Measurements from ENCODE around the gene KNDC1. TPM values are rescaled to one million over a fixed set of nuclear protein-coding genes. Genes with fewer than 3 reads are reported as not detected.

The KNDC1 gene
- total RNA-seq, 1 donor from 2014 or later = 20.3 TPM

DNA sequence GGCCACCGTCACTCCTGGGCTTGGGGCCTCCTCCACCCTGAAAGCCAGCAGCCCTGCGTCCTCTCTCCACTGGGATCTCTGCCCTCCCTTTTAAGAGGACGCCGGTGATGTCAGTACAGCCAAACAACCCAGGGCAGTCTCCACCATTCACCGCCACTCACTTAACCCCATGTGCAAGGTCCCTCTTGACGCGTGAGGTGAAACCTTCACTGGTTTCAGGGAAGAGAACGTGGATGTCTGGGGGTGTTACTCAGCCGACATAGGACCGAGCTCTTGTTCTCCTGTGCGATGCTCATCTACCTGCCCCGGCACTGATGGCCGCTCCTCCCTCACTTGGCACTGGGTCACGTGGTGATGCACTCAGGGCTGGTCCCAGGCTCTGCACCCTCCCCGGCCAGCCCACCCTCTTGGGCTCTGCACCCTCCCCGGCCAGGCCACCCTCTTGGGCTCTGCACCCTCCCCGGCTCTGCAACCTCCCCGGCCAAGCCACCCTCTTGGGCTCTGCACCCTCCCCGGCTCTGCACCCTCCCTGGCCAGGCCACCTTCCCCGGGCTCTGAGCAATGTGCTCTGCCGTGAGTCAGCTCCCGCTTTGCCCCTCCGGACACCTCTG, 36.2 kb upstream of the KNDC1 start:
- no peaks in the 10 kb centered on the region for H3K36me3 Mint-ChIP-seq
- no peak overlapping the region for H3K4me3 Mint-ChIP-seq
- H3K27me3 Mint-ChIP-seq (ENCODE audit: low read depth) = peaks cover 41% of the 10 kb centered on the region
- H3K27ac Mint-ChIP-seq = no peak overlapping the region
- peaks cover 10% of the 10 kb centered on the region for H3K9me3 Mint-ChIP-seq
- H3K4me1 Mint-ChIP-seq = peaks cover 1% of the 10 kb centered on the region
- TF ChIP-seq, protein P1, sequence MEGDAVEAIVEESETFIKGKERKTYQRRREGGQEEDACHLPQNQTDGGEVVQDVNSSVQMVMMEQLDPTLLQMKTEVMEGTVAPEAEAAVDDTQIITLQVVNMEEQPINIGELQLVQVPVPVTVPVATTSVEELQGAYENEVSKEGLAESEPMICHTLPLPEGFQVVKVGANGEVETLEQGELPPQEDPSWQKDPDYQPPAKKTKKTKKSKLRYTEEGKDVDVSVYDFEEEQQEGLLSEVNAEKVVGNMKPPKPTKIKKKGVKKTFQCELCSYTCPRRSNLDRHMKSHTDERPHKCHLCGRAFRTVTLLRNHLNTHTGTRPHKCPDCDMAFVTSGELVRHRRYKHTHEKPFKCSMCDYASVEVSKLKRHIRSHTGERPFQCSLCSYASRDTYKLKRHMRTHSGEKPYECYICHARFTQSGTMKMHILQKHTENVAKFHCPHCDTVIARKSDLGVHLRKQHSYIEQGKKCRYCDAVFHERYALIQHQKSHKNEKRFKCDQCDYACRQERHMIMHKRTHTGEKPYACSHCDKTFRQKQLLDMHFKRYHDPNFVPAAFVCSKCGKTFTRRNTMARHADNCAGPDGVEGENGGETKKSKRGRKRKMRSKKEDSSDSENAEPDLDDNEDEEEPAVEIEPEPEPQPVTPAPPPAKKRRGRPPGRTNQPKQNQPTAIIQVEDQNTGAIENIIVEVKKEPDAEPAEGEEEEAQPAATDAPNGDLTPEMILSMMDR (IDR thresholded peaks at IDR 0.05; ENCODE audit: unreplicated experiment) = no peak
- peak in 1 of 2 experiments; percentile 14 for DNase-seq (ENCODE audit: low spot score in 2 of 2, unreplicated experiment in 2 of 2)

DNA sequence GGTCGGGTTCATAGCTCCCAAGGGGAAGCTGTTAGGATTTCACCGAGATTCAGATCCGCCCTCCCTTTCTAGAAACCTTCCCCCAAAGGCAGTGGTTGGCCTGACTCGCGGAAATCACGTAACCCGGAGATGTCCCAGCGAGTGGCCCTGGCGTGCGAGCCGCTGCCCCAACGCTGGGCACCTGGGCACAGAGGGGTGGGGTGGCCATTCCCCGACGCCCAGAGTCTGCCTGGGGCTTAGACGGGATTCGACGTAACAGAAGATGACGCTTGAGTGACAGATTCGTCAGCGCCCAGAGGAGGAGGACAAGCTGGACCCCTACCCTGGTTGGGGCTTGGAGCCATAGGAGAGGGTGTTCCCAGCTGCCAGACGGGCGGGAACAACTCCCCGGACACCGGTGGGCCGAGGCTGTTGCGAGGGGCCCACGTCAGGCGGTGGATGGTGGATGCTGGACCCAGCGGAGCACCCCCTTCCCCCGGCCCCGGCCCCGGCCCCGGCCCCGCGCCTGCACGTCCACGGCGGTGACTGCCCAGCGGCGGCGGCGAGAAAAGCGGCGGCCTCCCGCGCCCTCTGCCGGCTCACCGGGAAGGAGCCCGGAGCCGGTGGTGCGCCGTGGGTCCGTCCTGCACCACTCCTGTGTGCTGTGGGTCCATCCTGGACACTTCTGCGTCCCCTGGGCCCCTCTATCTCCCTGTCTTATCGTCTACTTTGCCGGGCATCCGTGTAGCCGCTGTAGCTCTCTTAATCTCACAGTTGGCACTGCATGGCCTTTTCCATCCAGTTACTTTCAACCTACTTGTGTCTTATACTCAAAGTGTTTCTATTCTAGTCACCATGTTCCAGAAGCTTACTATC, 35.4 kb upstream of the KNDC1 start:
- Mint-ChIP-seq H3K27ac (no peak overlapping the region), H3K4me1 (peaks cover 1% of the 10 kb centered on the region), H3K27me3 (ENCODE audit: low read depth) (peaks cover 37% of the 10 kb centered on the region), H3K4me3 (no peak overlapping the region), H3K9me3 (peaks cover 6% of the 10 kb centered on the region), H3K36me3 (no peaks in the 10 kb centered on the region)
- DNase-seq (ENCODE audit: low spot score in 2 of 2, unreplicated experiment in 2 of 2) = peak; percentile 60 to 79
- TF ChIP-seq, protein P1 (IDR thresholded peaks at IDR 0.05; ENCODE audit: unreplicated experiment) = peak; percentile 76

DNA sequence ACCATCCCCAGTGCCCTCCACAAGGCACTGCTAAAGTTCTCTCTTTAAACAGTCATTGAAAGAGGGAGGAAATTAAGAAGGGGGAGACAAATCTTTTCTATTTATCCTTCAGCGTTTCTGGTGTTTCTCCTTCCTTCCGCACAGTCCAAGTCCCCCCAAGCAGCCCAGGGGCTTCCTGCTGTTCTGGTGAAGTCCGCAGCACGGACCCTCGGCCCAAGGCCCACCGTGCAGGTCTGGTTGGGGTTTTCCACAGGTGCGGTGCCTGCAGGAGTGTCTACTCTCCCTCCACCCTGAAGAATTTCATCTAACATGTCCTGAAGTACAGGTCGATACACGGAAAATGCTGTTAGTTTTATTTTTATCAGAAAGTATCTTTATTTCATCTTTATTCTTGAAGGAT, 34.1 kb upstream of the KNDC1 start:
- no peaks in the 10 kb centered on the region for H3K9me3 Mint-ChIP-seq
- peaks cover 1% of the 10 kb centered on the region for H3K4me1 Mint-ChIP-seq
- no peak overlapping the region for H3K27ac Mint-ChIP-seq
- H3K36me3 Mint-ChIP-seq = no peaks in the 10 kb centered on the region
- DNase-seq (ENCODE audit: low spot score in 2 of 2, unreplicated experiment in 2 of 2) = no peak
- H3K27me3 Mint-ChIP-seq (ENCODE audit: low read depth) = peaks cover 38% of the 10 kb centered on the region
- TF ChIP-seq, protein P1 (IDR thresholded peaks at IDR 0.05; ENCODE audit: unreplicated experiment) = no peak
- no peak overlapping the region for H3K4me3 Mint-ChIP-seq

DNA sequence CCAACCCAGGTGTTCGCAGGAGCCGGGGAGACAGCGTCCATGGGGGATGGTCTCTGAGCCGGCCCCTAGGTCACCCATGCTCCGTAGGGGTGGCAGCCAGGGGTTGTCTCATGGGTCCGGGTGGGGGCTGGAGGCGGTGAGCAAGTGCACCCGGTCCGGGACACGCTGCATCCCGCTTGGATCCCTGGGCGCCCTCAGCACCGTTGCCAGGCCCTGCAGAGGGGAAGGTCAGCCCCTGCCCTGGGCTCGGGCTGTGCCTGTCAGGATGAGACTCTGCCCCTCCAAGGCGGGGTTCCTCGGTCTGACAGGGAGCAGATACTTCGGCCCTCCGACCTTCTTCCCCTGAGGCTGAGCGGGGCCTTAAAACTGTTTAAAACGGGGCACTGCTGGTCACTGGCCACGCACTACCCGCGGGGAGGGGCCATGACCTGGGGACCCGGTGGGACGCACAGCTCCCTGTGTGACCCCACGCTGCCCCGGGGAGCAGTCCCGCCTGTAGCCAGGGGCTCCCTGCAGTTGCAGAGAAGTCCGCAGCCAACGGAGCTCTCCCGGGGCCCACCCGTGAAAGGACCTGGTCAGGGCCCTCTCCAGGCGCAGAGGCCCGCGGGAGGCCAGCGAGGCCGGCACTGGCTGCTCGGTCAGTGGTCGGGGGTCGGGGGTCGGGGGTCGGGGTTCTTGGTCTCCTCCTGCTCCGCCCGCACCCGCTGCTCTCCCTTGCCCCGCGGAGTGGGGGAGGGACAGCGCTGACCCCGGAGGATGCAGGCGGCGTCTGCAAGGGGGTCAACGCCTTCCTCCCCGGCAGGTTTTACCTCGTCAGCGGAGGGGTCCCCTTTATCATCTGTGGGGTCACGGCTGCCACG, 33.4 kb upstream of the KNDC1 start:
- TF ChIP-seq, protein P1 (IDR thresholded peaks at IDR 0.05; ENCODE audit: unreplicated experiment) = no peak
- no peak for DNase-seq (ENCODE audit: low spot score in 2 of 2, unreplicated experiment in 2 of 2)
- Mint-ChIP-seq H3K27ac (no peak overlapping the region), H3K4me3 (no peak overlapping the region), H3K27me3 (ENCODE audit: low read depth) (peaks cover 38% of the 10 kb centered on the region), H3K9me3 (no peaks in the 10 kb centered on the region), H3K36me3 (no peaks in the 10 kb centered on the region), H3K4me1 (peaks cover 1% of the 10 kb centered on the region)

DNA sequence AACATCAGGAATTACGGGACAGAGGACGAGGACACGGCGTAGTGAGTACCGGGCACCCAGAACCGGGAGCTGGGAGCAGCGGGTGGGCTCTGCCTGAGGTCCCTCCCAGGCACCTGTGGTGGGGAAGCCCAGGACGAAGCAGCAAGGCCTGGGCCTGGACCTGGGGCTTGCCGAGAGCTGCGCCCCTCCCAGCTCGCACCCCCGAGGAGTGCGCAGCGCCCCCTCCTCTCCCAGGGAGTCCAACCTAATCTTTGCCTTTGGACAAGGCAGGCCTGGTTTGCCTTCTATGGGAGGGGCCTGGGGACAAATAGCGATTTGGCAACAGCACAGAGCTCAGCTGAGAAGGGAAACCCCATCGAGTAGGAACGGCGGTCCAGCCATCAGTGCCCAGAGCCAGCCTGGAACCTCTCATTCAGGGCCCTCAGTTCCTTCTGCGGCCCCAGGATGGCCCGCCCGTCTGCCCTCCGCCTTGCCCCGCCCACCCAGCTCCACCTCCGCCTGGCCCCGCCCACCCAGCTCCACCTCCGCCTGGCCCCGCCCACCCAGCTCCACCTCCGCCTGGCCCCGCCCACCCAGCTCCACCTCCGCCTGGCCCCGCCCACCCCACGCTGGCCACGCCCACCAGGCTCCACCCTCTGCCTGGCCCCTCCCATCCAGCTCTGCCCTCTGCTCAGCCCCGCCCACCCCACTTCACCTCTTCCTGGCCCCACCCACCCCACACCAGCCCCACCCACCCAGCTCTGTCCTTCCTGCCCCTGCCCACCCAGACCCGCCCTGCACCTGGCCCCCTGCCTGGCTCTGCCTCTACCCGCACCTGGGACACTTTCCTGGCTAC, 32.5 kb upstream of the KNDC1 start:
- no peak overlapping the region for H3K27ac Mint-ChIP-seq
- H3K4me3 Mint-ChIP-seq = no peak overlapping the region
- H3K9me3 Mint-ChIP-seq = no peaks in the 10 kb centered on the region
- TF ChIP-seq, protein P1 (IDR thresholded peaks at IDR 0.05; ENCODE audit: unreplicated experiment) = no peak
- no peaks in the 10 kb centered on the region for H3K36me3 Mint-ChIP-seq
- DNase-seq (ENCODE audit: low spot score in 2 of 2, unreplicated experiment in 2 of 2) = no peak
- peaks cover 1% of the 10 kb centered on the region for H3K4me1 Mint-ChIP-seq
- H3K27me3 Mint-ChIP-seq (ENCODE audit: low read depth) = peaks cover 40% of the 10 kb centered on the region
